IMR-90 (cell line): ENCODE measurements around the gene CHTF8. TPM values are rescaled to one million over a fixed set of nuclear protein-coding genes. Genes with fewer than 3 reads are reported as not detected.
A peak's percentile ranks its signal among the peaks of the same experiment; 100 is the strongest.

Experiments used
- ATAC-seq: fragments of 200-7000 bp; cut with Tn5 transposase; 2 replicates; pipeline ENCODE4 v1.9.1; 2020; ENCODE audit warnings: low read depth, mild to moderate bottlenecking, moderate library complexity
- BruUV-seq: library from RNA; stranded (reverse); fragments of 400-500 nt; replicated peaks from 2 replicates; lab custom pipeline; 2021; lab: Mats Ljungman, UMichigan
- CTCF ChIA-PET: fragments of 300-600 bp; formaldehyde crosslinking; extraction: SDS; loops from one replicate; lab custom pipeline; 2021; ENCODE audit warnings: antibody characterized with exemption; lab: Yijun Ruan, JAX
- POLR2A ChIA-PET: fragments of 300-600 bp; sonication (Branson Sonifier 250); formaldehyde crosslinking; loops from one replicate; lab custom pipeline; 2022; ENCODE audit warnings: antibody characterized with exemption; ENCODE audit not compliant: unreplicated experiment; lab: Charles Lee
- DNase-seq: peaks from one replicate; pipeline ENCODE4 v3.0.0; 2013
- H2AFZ ChIP-seq: replicated peaks from 2 replicates; pipeline ENCODE3; 2013; ENCODE audit warnings: low read length, mild to moderate bottlenecking; ENCODE audit not compliant: poor library complexity
- H2AK5ac ChIP-seq: 2 replicates; pipeline ENCODE4 v1.6.1; 2013; ENCODE audit warnings: low read depth, low read length, inconsistent platforms
- H2AK9ac ChIP-seq: replicated peaks from 2 replicates; pipeline ENCODE3; 2013; ENCODE audit warnings: mild to moderate bottlenecking, low read depth, low read length, moderate library complexity; ENCODE audit not compliant: poor library complexity
- H2BK120ac ChIP-seq: 2 replicates; pipeline ENCODE4 v1.6.1; 2013; ENCODE audit warnings: low read depth, low read length, inconsistent platforms
- H2BK15ac ChIP-seq: 3 replicates; pipeline ENCODE4 v1.6.1; 2013; ENCODE audit warnings: low read depth, low read length, inconsistent platforms
- H2BK20ac ChIP-seq: 2 replicates; pipeline ENCODE4 v1.6.1; 2013; ENCODE audit warnings: low read depth, mild to moderate bottlenecking, inconsistent platforms, low read length, moderate library complexity
- H2BK5ac ChIP-seq: 2 replicates; pipeline ENCODE4 v1.6.1; 2013; ENCODE audit warnings: mild to moderate bottlenecking, low read depth, low read length, inconsistent platforms; ENCODE audit not compliant: poor library complexity, severe bottlenecking
- H3K14ac ChIP-seq: replicated peaks from 2 replicates; pipeline ENCODE4 v1.6.1; 2013; ENCODE audit warnings: low read depth, low read length, inconsistent platforms
- H3K18ac ChIP-seq: 2 replicates; pipeline ENCODE4 v1.6.1; 2013; ENCODE audit warnings: low read depth, low read length, control low read depth
- H3K23ac ChIP-seq: 2 replicates; pipeline ENCODE4 v1.6.1; 2013; ENCODE audit warnings: low read depth, low read length, inconsistent platforms
- H3K27ac ChIP-seq: 2 replicates; pipeline ENCODE4 v1.5.1; 2013; ENCODE audit warnings: mild to moderate bottlenecking, control low read depth, low read length; ENCODE audit not compliant: insufficient read depth
- H3K27me3 ChIP-seq: 2 replicates; pipeline ENCODE4 v1.6.1; 2013; ENCODE audit warnings: low read length; ENCODE audit not compliant: control insufficient read depth, insufficient read depth
- H3K36me3 ChIP-seq: 2 replicates; pipeline ENCODE4 v1.6.1; 2013; ENCODE audit warnings: low read length, mixed read lengths; ENCODE audit not compliant: control insufficient read depth, insufficient read depth
- H3K4ac ChIP-seq: 2 replicates; pipeline ENCODE4 v1.6.1; 2013; ENCODE audit warnings: low read depth, low read length, inconsistent platforms
- H3K4me1 ChIP-seq: 2 replicates; pipeline ENCODE4 v1.6.1; 2013; ENCODE audit warnings: low read length, mixed read lengths; ENCODE audit not compliant: control insufficient read depth, insufficient read depth
- H3K4me2 ChIP-seq: 2 replicates; pipeline ENCODE4 v1.6.1; 2013; ENCODE audit warnings: low read depth, mild to moderate bottlenecking, control low read depth, low read length, moderate library complexity
- H3K4me3 ChIP-seq: 2 replicates; pipeline ENCODE4 v1.5.1; 2013; ENCODE audit warnings: low read depth, mild to moderate bottlenecking, control low read depth, low read length, moderate library complexity; ENCODE audit not compliant: insufficient read depth
- H3K56ac ChIP-seq: 2 replicates; pipeline ENCODE4 v1.6.1; 2013; ENCODE audit warnings: low read length, inconsistent platforms; ENCODE audit not compliant: insufficient read depth; ENCODE audit errors: extremely low read depth
- H3K79me1 ChIP-seq, 2 experiments: 2 replicates each; pipeline ENCODE4 v1.6.1; 2013; ENCODE audit warnings: low read length in 2 of 2, inconsistent platforms in 1 of 2, low read depth in 1 of 2
- H3K9ac ChIP-seq: 2 replicates; pipeline ENCODE4 v1.6.1; 2013; ENCODE audit warnings: low read depth, low read length, control low read depth
- H3K9me1 ChIP-seq: 2 replicates; pipeline ENCODE4 v1.6.1; 2013; ENCODE audit warnings: low read length, inconsistent platforms; ENCODE audit not compliant: insufficient read depth
- H3K9me3 ChIP-seq: 2 replicates; pipeline ENCODE4 v1.6.1; 2013; ENCODE audit warnings: low read length; ENCODE audit not compliant: control insufficient read depth, insufficient read depth
- H4K20me1 ChIP-seq: 2 replicates; pipeline ENCODE4 v1.6.1; 2013; ENCODE audit warnings: low read length, inconsistent platforms; ENCODE audit not compliant: insufficient read depth
- H4K5ac ChIP-seq: 2 replicates; pipeline ENCODE4 v1.6.1; 2013; ENCODE audit warnings: mild to moderate bottlenecking, low read depth, low read length, control low read depth
- H4K8ac ChIP-seq, 2 experiments: 2 replicates each; pipeline ENCODE4 v1.6.1; 2013; ENCODE audit warnings: low read depth in 2 of 2, low read length in 2 of 2, control low read depth in 1 of 2, inconsistent platforms in 1 of 2
- H4K91ac ChIP-seq: 2 replicates; pipeline ENCODE4 v1.6.1; 2013; ENCODE audit warnings: low read depth, low read length, inconsistent platforms; ENCODE audit not compliant: insufficient read depth
- BHLHE40 ChIP-seq: fragments of 150-350 bp; IDR thresholded peaks from 2 replicates; pipeline ENCODE4 v1.6.1; 2016; ENCODE audit warnings: mild to moderate bottlenecking, low read depth, low read length
- CHD1 ChIP-seq: IDR thresholded peaks from 2 replicates; pipeline ENCODE4 v1.6.1; 2012; ENCODE audit warnings: low read depth, low read length, improper control_type of control experiment
- MXI1 ChIP-seq: IDR thresholded peaks from 2 replicates; pipeline ENCODE4 v1.6.1; 2012; ENCODE audit warnings: low read depth, mild to moderate bottlenecking, low read length, moderate library complexity, borderline replicate concordance
- POLR2A ChIP-seq: IDR thresholded peaks from 2 replicates; pipeline ENCODE4 v1.6.1; 2012; ENCODE audit warnings: mild to moderate bottlenecking, low read depth, low read length
- RCOR1 ChIP-seq: IDR thresholded peaks from 2 replicates; pipeline ENCODE4 v1.6.1; 2012; ENCODE audit warnings: mild to moderate bottlenecking, low read length, improper control_type of control experiment; ENCODE audit not compliant: insufficient replicate concordance
- RFX5 ChIP-seq: IDR thresholded peaks from 2 replicates; pipeline ENCODE4 v1.8.0; 2012; ENCODE audit warnings: low read depth, mild to moderate bottlenecking, low read length, moderate library complexity
- USF2 ChIP-seq: fragments of 150-350 bp; IDR thresholded peaks from 2 replicates; pipeline ENCODE4 v1.6.1; 2017; ENCODE audit warnings: mild to moderate bottlenecking, antibody characterized with exemption, low read length, low read depth
- WGBS, 2 experiments: methylation state at CpG; one replicate each; pipeline versions ENCODE4 v1.1.5 to v1.1.7; 2013; ENCODE audit warnings: missing lambda C conversion rate in 2 of 2; ENCODE audit not compliant: insufficient read length in 1 of 2; ENCODE audit errors: extremely low coverage in 2 of 2; 5-methylcytosine and 5-hydroxymethylcytosine counted together
- dilution Hi-C: fragments of 300-500 bp; cut with HindIII; formaldehyde crosslinking; loops from one replicate; pipeline ENCODE4 v1.14.3; 2018; ENCODE audit warnings: low sequenced_read_pairs; ENCODE audit not compliant: unreplicated experiment
- in situ Hi-C: fragments of 300-500 bp; cut with MboI; formaldehyde crosslinking; loops from 3 replicates; pipeline ENCODE4 v1.14.3; 2019; ENCODE audit warnings: low sequenced_read_pairs, inconsistent platforms, mixed read lengths
- intact Hi-C: fragments of 100-400 bp; cut with micrococcal nuclease; formaldehyde crosslinking; loops from 2 replicates; pipeline ENCODE4 v1.10.0; 2022
- polyA plus RNA-seq, 3 experiments: library from polyadenylated mRNA; depleted of rRNA; stranded (reverse); fragments of >200 nt; gene quantifications; 2 replicates each; pipeline ENCODE4 v1.2.3, GENCODE V29; 2012; ENCODE audit warnings: low replicate concordance in 1 of 3
- total RNA-seq: library from RNA; depleted of rRNA; stranded (reverse); fragments of >200 nt; gene quantifications from 2 replicates; pipeline ENCODE4 v1.2.3, GENCODE V29; 2012

CHTF8 gene
- total and polyA plus RNA-seq, 2 of the 4 experiments (the other 2 are of a cell fraction), result 47.1 to 122 TPM

- H3K9me1 ChIP-seq, result peaks cover 8% of the 10 kb centered on the region; the same call in 1 of the 2 replicates
- no peaks in the 10 kb centered on the region for H3K9me3 ChIP-seq
- peak overlapping the region; percentile 34; the same call in 1 of the 2 replicates for H3K14ac ChIP-seq
- H4K91ac ChIP-seq, result no peak overlapping the region
- no peak overlapping the region for H2AFZ ChIP-seq
- 0 out of 3 replicates have a peak overlapping the region, but pooled peaks have one; percentile 24 for H2BK15ac ChIP-seq
- H3K56ac ChIP-seq, result no peak overlapping the region
- peaks cover 0 to 30% of the 10 kb centered on the region in 2 experiments; a peak in 3 of 4 replicates for H3K79me1 ChIP-seq
- ATAC-seq (peak; percentile 19), DNase-seq (peak; percentile 65)
- H3K18ac ChIP-seq, result peak overlapping the region; percentile 11; the same call in 1 of the 2 replicates
- CTCF ChIA-PET, result interaction anchor here (0.6 to 3.2 kb wide), 4 partner anchors 17 to 704 kb away, joined by 3 to 17 read pairs (median 4); no protein-coding TSS in a partner anchor
- no TSS peak for BruUV-seq
- dilution Hi-C loops (no loop called here), in situ Hi-C loops (no loop called here), intact Hi-C loops (no loop called here)
- H3K27me3 ChIP-seq, result no peaks in the 10 kb centered on the region
- peak overlapping the region; percentile 60 for H3K23ac ChIP-seq
- peak overlapping the region; percentile 90 for H2BK5ac ChIP-seq
- peaks cover 13% of the 10 kb centered on the region for H4K20me1 ChIP-seq
- H3K4me1 ChIP-seq, result peaks cover 13% of the 10 kb centered on the region
- H2AK5ac ChIP-seq, result peak overlapping the region; percentile 94
- H4K5ac ChIP-seq, result no peak overlapping the region
- peak overlapping the region; percentile 82 for H2BK120ac ChIP-seq
- TF ChIP-seq BHLHE40 (no peak), POLR2A (no peak), RCOR1 (no peak), RFX5 (no peak), USF2 (no peak), MXI1 (no peak), CHD1 (no peak)
- H3K27ac ChIP-seq, result peak overlapping the region; percentile 34; the same call in 1 of the 2 replicates
- H3K4ac ChIP-seq, result peak overlapping the region; percentile 76; the same call in 1 of the 2 replicates
- H3K36me3 ChIP-seq, result peaks cover 30% of the 10 kb centered on the region
- POLR2A ChIA-PET, result interaction anchor here (0.8 to 1.3 kb wide), 2 partner anchors 9 to 145 kb away, joined by 3 to 4 read pairs; no protein-coding TSS in a partner anchor
- no peak overlapping the region for H2AK9ac ChIP-seq
- peak overlapping the region; percentile 65; the same call in 1 of the 2 replicates for H3K4me2 ChIP-seq
- H3K4me3 ChIP-seq, result no peak overlapping the region
- H3K9ac ChIP-seq, result no peak overlapping the region
- no CpG with 5 or more reads among the region's 7 CpGs for WGBS, 2 experiments
- peak overlapping the region in 1 of 2 experiments; percentile 70; a peak in 2 of 4 replicates for H4K8ac ChIP-seq
- H2BK20ac ChIP-seq, result peak overlapping the region; percentile 67
Measured at GRCh38 chr16:69166946-69167930, 34.9 kb upstream of the CHTF8 start.
